GM12878 (cell line): ENCODE data around the gene GPR158. TPM values are rescaled to one million over a fixed set of nuclear protein-coding genes. Genes with fewer than 3 reads are reported as not detected.

Source experiments
- ATAC-seq: fragments of 200-7000 bp; cut with Tn5 transposase; 3 replicates; pipeline ENCODE4 v1.9.1; 2020; ENCODE audit warnings: mild to moderate bottlenecking, moderate library complexity
- BruUV-seq: library from RNA; stranded (reverse); fragments of 400-500 nt; replicated peaks from 2 replicates; lab custom pipeline; 2021; lab: Mats Ljungman, UMichigan
- CTCF ChIA-PET: fragments of 300-600 bp; sonication (Branson Sonifier 250); formaldehyde crosslinking; extraction: SDS; loops from one replicate; lab custom pipeline; 2021; ENCODE audit warnings: inconsistent platforms; lab: Yijun Ruan, JAX
- POLR2A ChIA-PET: fragments of 350-600 bp; formaldehyde crosslinking; extraction: SDS; loops from one replicate; lab custom pipeline; 2021; ENCODE audit warnings: inconsistent platforms; lab: Charles Lee
- RAD21 ChIA-PET: fragments of 300-600 bp; sonication (Branson Sonifier 250); formaldehyde crosslinking; loops from one replicate; lab custom pipeline; 2023; ENCODE audit warnings: antibody characterized with exemption; ENCODE audit not compliant: unreplicated experiment; lab: Charles Lee
- SMC1A ChIA-PET: fragments of 300-600 bp; sonication (Branson Sonifier 250); formaldehyde crosslinking; loops from one replicate; lab custom pipeline; 2023; ENCODE audit not compliant: unreplicated experiment, uncharacterized antibody; lab: Charles Lee
- DNase-seq: peaks from one replicate; pipeline ENCODE4 v3.0.0-alpha.2; 2011; ENCODE audit warnings: low read depth, low spot score
- FAIRE-seq: peaks from 3 replicates; lab custom pipeline; 2011; peaks lifted over from hg19 to GRCh38; lab: Jason Lieb, UNC
- H2AFZ ChIP-seq: 2 replicates; pipeline ENCODE4 v1.6.0; 2011; ENCODE audit warnings: low read depth, low read length, control low read depth; ENCODE audit not compliant: control insufficient read depth
- H3K27ac ChIP-seq: 2 replicates; pipeline ENCODE4 v1.5.1; 2011; ENCODE audit warnings: control low read depth; ENCODE audit not compliant: control insufficient read depth, insufficient read depth
- H3K27me3 ChIP-seq, 2 experiments: replicated peaks in 1 of 2; 2 replicates each; pipeline versions ENCODE4 v1.6.0 to v1.6.1; 2011; ENCODE audit warnings: low read length in 1 of 2; ENCODE audit not compliant: control insufficient read depth in 2 of 2, insufficient read depth in 2 of 2
- H3K36me3 ChIP-seq, 2 experiments: 2 replicates each; pipeline ENCODE4 v1.5.1; 2011; ENCODE audit warnings: low read length in 1 of 2; ENCODE audit not compliant: control insufficient read depth in 2 of 2, insufficient read depth in 2 of 2
- H3K4me1 ChIP-seq: 2 replicates; pipeline ENCODE4 v1.6.1; 2011; ENCODE audit warnings: mild to moderate bottlenecking, low read length, moderate library complexity, mixed read lengths; ENCODE audit not compliant: control insufficient read depth, insufficient read depth
- H3K4me2 ChIP-seq: 2 replicates; pipeline ENCODE4 v1.6.0; 2011; ENCODE audit warnings: control low read depth; ENCODE audit not compliant: control insufficient read depth, insufficient read depth
- H3K4me3 ChIP-seq: fragments of 200-600 bp; sonication (generic); 2 replicates; pipeline ENCODE4 v1.5.1; 2016
- H3K79me2 ChIP-seq: 2 replicates; pipeline ENCODE4 v1.6.0; 2011; ENCODE audit warnings: low read length; ENCODE audit not compliant: control insufficient read depth, insufficient read depth
- H3K9ac ChIP-seq: 2 replicates; pipeline ENCODE4 v1.8.0; 2011; ENCODE audit warnings: low read length, control low read depth, mixed read lengths; ENCODE audit not compliant: control insufficient read depth, insufficient read depth
- H3K9me3 ChIP-seq: replicated peaks from 3 replicates; pipeline ENCODE4 v1.5.1; 2011; ENCODE audit warnings: mild to moderate bottlenecking, low read length; ENCODE audit not compliant: control insufficient read depth, insufficient read depth
- H4K20me1 ChIP-seq: 2 replicates; pipeline ENCODE4 v1.6.0; 2011; ENCODE audit not compliant: control insufficient read depth, insufficient read depth
- CEBPZ ChIP-seq: fragments of 150-350 bp; IDR thresholded peaks from 2 replicates; pipeline ENCODE4 v1.6.1; 2016; ENCODE audit warnings: low read depth, low read length
- MTA3 ChIP-seq: IDR thresholded peaks from 2 replicates; pipeline ENCODE4 v1.6.1; 2012; ENCODE audit warnings: low read length, inconsistent platforms, borderline replicate concordance
- NR2C1 ChIP-seq: fragments of 450-650 bp; IDR thresholded peaks from 2 replicates; pipeline ENCODE4 v1.6.1; 2017; ENCODE audit warnings: antibody characterized with exemption, mild to moderate bottlenecking, moderate library complexity
- SUPT20H ChIP-seq: IDR thresholded peaks from 2 replicates; pipeline ENCODE4 v1.6.1; 2011; ENCODE audit warnings: low read depth, mild to moderate bottlenecking, low read length, moderate library complexity, borderline replicate concordance; ENCODE audit not compliant: control insufficient read depth
- TCF7 ChIP-seq: IDR thresholded peaks from 2 replicates; pipeline ENCODE4 v1.6.1; 2014; ENCODE audit warnings: antibody characterized with exemption, borderline replicate concordance
- WGBS: methylation state at CpG from one replicate; pipeline ENCODE4 v1.1.6; 2016; ENCODE audit warnings: low lambda C conversion rate; ENCODE audit not compliant: insufficient replicate concordance, insufficient coverage; ENCODE audit errors: missing lambda C conversion rate; 5-methylcytosine and 5-hydroxymethylcytosine counted together
- in situ Hi-C: fragments of 300-500 bp; cut with MboI; formaldehyde crosslinking; loops from 9 replicates; pipeline ENCODE4 v1.14.3; 2018; ENCODE audit warnings: mixed read lengths
- intact Hi-C: fragments of 100-400 bp; cut with micrococcal nuclease; formaldehyde crosslinking; loops from one replicate; pipeline ENCODE4 v1.14.2; 2022; ENCODE audit not compliant: unreplicated experiment
- polyA plus RNA-seq, 11 experiments: library from polyadenylated mRNA; depleted of rRNA in 4 of 11; unstranded in 6 of 11; stranded (reverse) in 5 of 11; fragments of >200 nt; fragmentation: Nextera tagmentation in 4 of 11; fragmentation: Illumina TruSeq in 1 of 11; extraction: Ambion mirVana in 4 of 11; extraction: Trizol in 1 of 11; gene quantifications; 1 replicate in 1 of 11; 2 replicates in 10 of 11; pipeline versions ENCODE4 v1.2.1 to v1.2.3, GENCODE V29; 2011 to 2016; ENCODE audit warnings: inconsistent platforms in 2 of 11, missing spikeins in 2 of 11, low read depth in 1 of 11
- total RNA-seq, 4 experiments: library from RNA; depleted of rRNA in 3 of 4; stranded (reverse); fragments of >200 nt in 3 of 4; fragmentation: Illumina TruSeq in 1 of 4; extraction: Trizol in 1 of 4; gene quantifications; 2 replicates each; pipeline versions ENCODE4 v1.2.1 to v1.2.3, GENCODE V29; 2013 to 2021

GPR158 gene
- total and polyA plus RNA-seq, 10 of the 15 experiments (the other 5 are each of a cell fraction or from before 2014, with no cell fraction given) = not detected

DNA sequence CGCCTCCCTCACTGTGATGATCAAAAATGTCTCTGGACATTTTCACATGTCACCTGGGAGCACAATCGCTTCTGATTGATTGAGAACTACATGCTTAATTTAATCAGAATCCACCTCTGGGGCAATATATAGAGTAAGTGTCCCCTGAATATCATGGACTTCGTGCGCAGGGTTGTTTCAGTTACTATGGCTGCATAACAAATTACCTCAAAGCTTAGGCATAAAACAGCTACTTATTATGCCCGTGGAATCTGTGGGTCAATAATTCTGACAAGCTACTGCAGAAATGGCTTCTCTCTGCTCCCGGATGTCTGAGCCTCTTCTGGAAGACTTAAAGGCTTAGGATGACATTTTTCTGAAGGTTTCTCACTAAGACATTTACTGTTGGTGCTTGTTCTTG lies 334.4 kb downstream of the GPR158 start:
- intact Hi-C loops (no loop called here), in situ Hi-C loops (no loop called here)
- BruUV-seq = no TSS peak
- WGBS = 31% methylated on average over 6 of the region's 6 CpGs
- H3K27me3 ChIP-seq = no peaks in the 10 kb centered on the region
- no peak for FAIRE-seq
- H3K79me2 ChIP-seq = no peaks in the 10 kb centered on the region
- POLR2A ChIA-PET = interaction anchor here (0.5 kb wide), 1 partner anchor 65 kb away, joined by 4 read pairs; no protein-coding TSS in a partner anchor
- no peaks in the 10 kb centered on the region for H4K20me1 ChIP-seq
- no peaks in the 10 kb centered on the region for H3K36me3 ChIP-seq
- no peak for ATAC-seq
- H3K27ac ChIP-seq = no peak overlapping the region
- no peak overlapping the region for H3K4me3 ChIP-seq
- TF ChIP-seq MTA3 = no peak
- TF ChIP-seq TCF7 = no peak
- TF ChIP-seq CEBPZ = no peak
- TF ChIP-seq NR2C1 = no peak
- no peak for TF ChIP-seq SUPT20H
- SMC1A ChIA-PET = interaction anchor here (0.9 kb wide), 1 partner anchor 225 kb away, joined by 3 read pairs; no protein-coding TSS in a partner anchor
- no peaks in the 10 kb centered on the region for H3K4me1 ChIP-seq
- H3K9me3 ChIP-seq = no peaks in the 10 kb centered on the region
- no peak for DNase-seq
- no peak overlapping the region for H3K4me2 ChIP-seq
- no peak overlapping the region for H3K9ac ChIP-seq
- H2AFZ ChIP-seq = no peak overlapping the region
- RAD21 ChIA-PET = no interaction called here
- CTCF ChIA-PET = no interaction called here
